GM12878 (cell line): ENCODE results near the gene MIA2. TPM values are rescaled to one million over a fixed set of nuclear protein-coding genes. Genes with fewer than 3 reads are reported as not detected.
A peak's percentile ranks its signal among the peaks of the same experiment; 100 is the strongest.

Source experiments
- ATAC-seq: fragments of 200-7000 bp; cut with Tn5 transposase; 3 replicates; pipeline ENCODE4 v1.9.1; 2020; ENCODE audit warnings: mild to moderate bottlenecking, moderate library complexity
- BruUV-seq: library from RNA; stranded (reverse); fragments of 400-500 nt; replicated peaks from 2 replicates; lab custom pipeline; 2021; lab: Mats Ljungman, UMichigan
- CTCF ChIA-PET: fragments of 300-600 bp; sonication (Branson Sonifier 250); formaldehyde crosslinking; extraction: SDS; loops from one replicate; lab custom pipeline; 2021; ENCODE audit warnings: inconsistent platforms; lab: Yijun Ruan, JAX
- POLR2A ChIA-PET: fragments of 350-600 bp; formaldehyde crosslinking; extraction: SDS; loops from one replicate; lab custom pipeline; 2021; ENCODE audit warnings: inconsistent platforms; lab: Charles Lee
- RAD21 ChIA-PET: fragments of 300-600 bp; sonication (Branson Sonifier 250); formaldehyde crosslinking; loops from one replicate; lab custom pipeline; 2023; ENCODE audit warnings: antibody characterized with exemption; ENCODE audit not compliant: unreplicated experiment; lab: Charles Lee
- SMC1A ChIA-PET: fragments of 300-600 bp; sonication (Branson Sonifier 250); formaldehyde crosslinking; loops from one replicate; lab custom pipeline; 2023; ENCODE audit not compliant: unreplicated experiment, uncharacterized antibody; lab: Charles Lee
- DNase-seq: peaks from one replicate; pipeline ENCODE4 v3.0.0-alpha.2; 2011; ENCODE audit warnings: low read depth, low spot score
- FAIRE-seq: peaks from 3 replicates; lab custom pipeline; 2011; peaks lifted over from hg19 to GRCh38; lab: Jason Lieb, UNC
- H2AFZ ChIP-seq: 2 replicates; pipeline ENCODE4 v1.6.0; 2011; ENCODE audit warnings: low read depth, low read length, control low read depth; ENCODE audit not compliant: control insufficient read depth
- H3K27ac ChIP-seq: 2 replicates; pipeline ENCODE4 v1.5.1; 2011; ENCODE audit warnings: control low read depth; ENCODE audit not compliant: control insufficient read depth, insufficient read depth
- H3K27me3 ChIP-seq, 2 experiments: replicated peaks in 1 of 2; 2 replicates each; pipeline versions ENCODE4 v1.6.0 to v1.6.1; 2011; ENCODE audit warnings: low read length in 1 of 2; ENCODE audit not compliant: control insufficient read depth in 2 of 2, insufficient read depth in 2 of 2
- H3K36me3 ChIP-seq, 2 experiments: 2 replicates each; pipeline ENCODE4 v1.5.1; 2011; ENCODE audit warnings: low read length in 1 of 2; ENCODE audit not compliant: control insufficient read depth in 2 of 2, insufficient read depth in 2 of 2
- H3K4me1 ChIP-seq: 2 replicates; pipeline ENCODE4 v1.6.1; 2011; ENCODE audit warnings: mild to moderate bottlenecking, low read length, moderate library complexity, mixed read lengths; ENCODE audit not compliant: control insufficient read depth, insufficient read depth
- H3K4me2 ChIP-seq: 2 replicates; pipeline ENCODE4 v1.6.0; 2011; ENCODE audit warnings: control low read depth; ENCODE audit not compliant: control insufficient read depth, insufficient read depth
- H3K4me3 ChIP-seq: fragments of 200-600 bp; sonication (generic); 2 replicates; pipeline ENCODE4 v1.5.1; 2016
- H3K79me2 ChIP-seq: 2 replicates; pipeline ENCODE4 v1.6.0; 2011; ENCODE audit warnings: low read length; ENCODE audit not compliant: control insufficient read depth, insufficient read depth
- H3K9ac ChIP-seq: 2 replicates; pipeline ENCODE4 v1.8.0; 2011; ENCODE audit warnings: low read length, control low read depth, mixed read lengths; ENCODE audit not compliant: control insufficient read depth, insufficient read depth
- H3K9me3 ChIP-seq: replicated peaks from 3 replicates; pipeline ENCODE4 v1.5.1; 2011; ENCODE audit warnings: mild to moderate bottlenecking, low read length; ENCODE audit not compliant: control insufficient read depth, insufficient read depth
- H4K20me1 ChIP-seq: 2 replicates; pipeline ENCODE4 v1.6.0; 2011; ENCODE audit not compliant: control insufficient read depth, insufficient read depth
- BMI1 ChIP-seq: fragments of 450-650 bp; IDR thresholded peaks from 2 replicates; pipeline ENCODE4 v1.6.1; 2016; ENCODE audit warnings: mild to moderate bottlenecking, moderate library complexity, borderline replicate concordance
- CEBPB ChIP-seq, 2 experiments: fragments of 150-350 bp in 1 of 2; IDR thresholded peaks; 2 replicates each; pipeline ENCODE4 v1.6.1; 2012 to 2014; ENCODE audit warnings: low read depth in 2 of 2, low read length in 2 of 2, borderline replicate concordance in 1 of 2, inconsistent platforms in 1 of 2
- KDM1A ChIP-seq: fragments of 200-600 bp; sonication (generic); IDR thresholded peaks from 2 replicates; pipeline ENCODE4 v1.6.1; 2016; ENCODE audit warnings: borderline replicate concordance
- NR2F1 ChIP-seq: fragments of 450-650 bp; conservative IDR thresholded peaks from 2 replicates; pipeline ENCODE4 v1.6.1; 2017; ENCODE audit warnings: mild to moderate bottlenecking
- RAD51 ChIP-seq: fragments of 450-650 bp; IDR thresholded peaks from 2 replicates; pipeline ENCODE4 v1.6.1; 2016; ENCODE audit warnings: moderate library complexity, mild to moderate bottlenecking, inconsistent platforms
- SMC3 ChIP-seq: IDR thresholded peaks from 2 replicates; pipeline ENCODE4 v1.6.1; 2011; ENCODE audit warnings: low read length, improper control_type of control experiment, borderline replicate concordance
- SREBF2 ChIP-seq: IDR thresholded peaks from 2 replicates; pipeline ENCODE4 v1.6.1; 2012; ENCODE audit warnings: mild to moderate bottlenecking, low read length
- TCF12 ChIP-seq: IDR thresholded peaks from 2 replicates; pipeline ENCODE4 v1.6.1; 2011; ENCODE audit warnings: low read depth, mild to moderate bottlenecking, low read length
- WGBS: methylation state at CpG from one replicate; pipeline ENCODE4 v1.1.6; 2016; ENCODE audit warnings: low lambda C conversion rate; ENCODE audit not compliant: insufficient replicate concordance, insufficient coverage; ENCODE audit errors: missing lambda C conversion rate; 5-methylcytosine and 5-hydroxymethylcytosine counted together
- in situ Hi-C: fragments of 300-500 bp; cut with MboI; formaldehyde crosslinking; loops from 9 replicates; pipeline ENCODE4 v1.14.3; 2018; ENCODE audit warnings: mixed read lengths
- intact Hi-C: fragments of 100-400 bp; cut with micrococcal nuclease; formaldehyde crosslinking; loops from one replicate; pipeline ENCODE4 v1.14.2; 2022; ENCODE audit not compliant: unreplicated experiment
- polyA plus RNA-seq, 11 experiments: library from polyadenylated mRNA; depleted of rRNA in 4 of 11; unstranded in 6 of 11; stranded (reverse) in 5 of 11; fragments of >200 nt; fragmentation: Nextera tagmentation in 4 of 11; fragmentation: Illumina TruSeq in 1 of 11; extraction: Ambion mirVana in 4 of 11; extraction: Trizol in 1 of 11; gene quantifications; 1 replicate in 1 of 11; 2 replicates in 10 of 11; pipeline versions ENCODE4 v1.2.1 to v1.2.3, GENCODE V29; 2011 to 2016; ENCODE audit warnings: inconsistent platforms in 2 of 11, missing spikeins in 2 of 11, low read depth in 1 of 11
- total RNA-seq, 4 experiments: library from RNA; depleted of rRNA in 3 of 4; stranded (reverse); fragments of >200 nt in 3 of 4; fragmentation: Illumina TruSeq in 1 of 4; extraction: Trizol in 1 of 4; gene quantifications; 2 replicates each; pipeline versions ENCODE4 v1.2.1 to v1.2.3, GENCODE V29; 2013 to 2021
- TF ChIP-seq, protein P1 (sequence below): fragments of 150-350 bp; IDR thresholded peaks from 2 replicates; pipeline ENCODE4 v1.6.1; 2014; ENCODE audit warnings: mild to moderate bottlenecking, low read depth, low read length
- TF ChIP-seq, protein P2 (sequence below): fragments of 450-650 bp; IDR thresholded peaks from 2 replicates; pipeline ENCODE4 v1.6.1; 2017; ENCODE audit warnings: antibody characterized with exemption, mild to moderate bottlenecking, moderate library complexity
- TF ChIP-seq, protein P3 (sequence below): fragments of 450-650 bp; IDR thresholded peaks from 2 replicates; pipeline ENCODE4 v1.6.1; 2016; ENCODE audit warnings: mild to moderate bottlenecking
- TF ChIP-seq, protein P4 (sequence below): IDR thresholded peaks from 2 replicates; pipeline ENCODE4 v1.6.1; 2012; ENCODE audit warnings: low read depth, low read length, improper control_type of control experiment
- TF ChIP-seq, protein P5 (sequence below): fragments of 450-650 bp; IDR thresholded peaks from 2 replicates; pipeline ENCODE4 v1.6.1; 2017; ENCODE audit warnings: mild to moderate bottlenecking, low read depth, inconsistent platforms; ENCODE audit not compliant: poor library complexity, severe bottlenecking

MIA2 gene
- total and polyA plus RNA-seq, 10 of the 15 experiments (the other 5 are each of a cell fraction or from before 2014, with no cell fraction given): 6.3 to 36.8 (median 17.1) TPM

DNA sequence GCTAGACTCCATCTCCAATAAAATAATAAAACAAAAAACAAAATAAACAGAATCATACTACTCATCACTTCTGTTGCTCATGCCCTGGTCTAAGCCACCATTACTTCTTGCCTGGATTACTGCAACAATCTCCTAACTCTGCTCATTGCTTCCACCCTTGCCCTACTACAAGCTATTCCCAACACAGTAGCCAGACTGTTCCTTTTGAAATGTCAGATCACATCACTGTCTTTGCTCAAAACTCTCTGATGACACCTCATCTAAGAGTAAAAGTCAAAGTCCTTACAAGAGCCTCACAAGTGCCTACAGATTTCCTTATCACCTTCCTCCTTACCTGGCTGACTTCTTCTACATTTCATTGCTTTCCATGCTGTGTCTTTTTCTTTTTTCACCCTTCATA lies 188.5 kb downstream of the MIA2 start (continued):
- TF ChIP-seq, protein P1, sequence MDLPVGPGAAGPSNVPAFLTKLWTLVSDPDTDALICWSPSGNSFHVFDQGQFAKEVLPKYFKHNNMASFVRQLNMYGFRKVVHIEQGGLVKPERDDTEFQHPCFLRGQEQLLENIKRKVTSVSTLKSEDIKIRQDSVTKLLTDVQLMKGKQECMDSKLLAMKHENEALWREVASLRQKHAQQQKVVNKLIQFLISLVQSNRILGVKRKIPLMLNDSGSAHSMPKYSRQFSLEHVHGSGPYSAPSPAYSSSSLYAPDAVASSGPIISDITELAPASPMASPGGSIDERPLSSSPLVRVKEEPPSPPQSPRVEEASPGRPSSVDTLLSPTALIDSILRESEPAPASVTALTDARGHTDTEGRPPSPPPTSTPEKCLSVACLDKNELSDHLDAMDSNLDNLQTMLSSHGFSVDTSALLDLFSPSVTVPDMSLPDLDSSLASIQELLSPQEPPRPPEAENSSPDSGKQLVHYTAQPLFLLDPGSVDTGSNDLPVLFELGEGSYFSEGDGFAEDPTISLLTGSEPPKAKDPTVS: no peak

DNA sequence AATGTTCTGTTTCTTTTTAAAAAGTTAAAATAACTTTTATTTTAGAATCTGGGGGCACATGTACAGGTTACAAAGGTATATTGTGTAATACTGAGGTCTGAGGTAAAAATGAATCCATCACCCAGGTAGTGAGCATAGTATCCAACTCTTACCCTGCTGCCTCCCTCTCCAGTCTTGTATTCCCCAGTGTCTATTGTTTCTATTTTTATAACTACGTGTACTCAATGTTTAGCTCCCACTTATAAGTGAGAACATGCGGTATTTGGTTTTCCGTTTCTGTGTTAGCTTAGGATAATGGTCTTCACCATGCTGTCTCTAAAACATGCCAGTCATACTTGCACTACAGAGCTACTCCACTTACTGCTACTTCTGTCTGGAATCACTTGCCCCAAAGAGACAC lies 190.1 kb downstream of the MIA2 start:
- peak; percentile 12; the same call in 1 of the 3 replicates for ATAC-seq
- RAD21 ChIA-PET: interaction anchor here (0.9 to 7.4 kb wide), 6 partner anchors 11 to 316 kb away, joined by 3 to 70 read pairs (median 5); no protein-coding TSS in a partner anchor
- Histone ChIP-seq H3K9me3 (no peaks in the 10 kb centered on the region), H3K4me1 (peaks cover 6% of the 10 kb centered on the region; the same call in 1 of the 2 replicates), H3K4me3 (no peak overlapping the region), H3K27ac (no peak overlapping the region), H3K36me3 (0 out of 4 replicates have a peak, but pooled peaks cover 0 to 1% of the 10 kb centered on the region in 2 experiments), H2AFZ (no peak overlapping the region), H3K27me3 (no peaks in the 10 kb centered on the region), H3K4me2 (no peak overlapping the region), H3K79me2 (peaks cover 58% of the 10 kb centered on the region), H3K9ac (no peak overlapping the region), H4K20me1 (no peaks in the 10 kb centered on the region)
- SMC1A ChIA-PET: interaction anchor here (0.6 to 4.4 kb wide), 13 partner anchors 12 to 320 kb away, joined by 3 to 28 read pairs (median 3); partner anchors contain the start of gene SEC23A
- POLR2A ChIA-PET: interaction anchor here (2.6 kb wide), 1 partner anchor 10 kb away, joined by 9 read pairs; no protein-coding TSS in a partner anchor
- CTCF ChIA-PET: interaction anchor here (0.8 to 8.3 kb wide), 9 partner anchors 10 to 317 kb away, joined by 3 to 100 read pairs (median 4); partner anchors contain the start of gene FBXO33
- no peak for DNase-seq
- no TSS peak for BruUV-seq
- WGBS: 83% methylated on average over 3 of the region's 3 CpGs
- in situ Hi-C loops (no loop called here), intact Hi-C loops (no loop called here)
- no peak for FAIRE-seq
- TF ChIP-seq, protein P2, sequence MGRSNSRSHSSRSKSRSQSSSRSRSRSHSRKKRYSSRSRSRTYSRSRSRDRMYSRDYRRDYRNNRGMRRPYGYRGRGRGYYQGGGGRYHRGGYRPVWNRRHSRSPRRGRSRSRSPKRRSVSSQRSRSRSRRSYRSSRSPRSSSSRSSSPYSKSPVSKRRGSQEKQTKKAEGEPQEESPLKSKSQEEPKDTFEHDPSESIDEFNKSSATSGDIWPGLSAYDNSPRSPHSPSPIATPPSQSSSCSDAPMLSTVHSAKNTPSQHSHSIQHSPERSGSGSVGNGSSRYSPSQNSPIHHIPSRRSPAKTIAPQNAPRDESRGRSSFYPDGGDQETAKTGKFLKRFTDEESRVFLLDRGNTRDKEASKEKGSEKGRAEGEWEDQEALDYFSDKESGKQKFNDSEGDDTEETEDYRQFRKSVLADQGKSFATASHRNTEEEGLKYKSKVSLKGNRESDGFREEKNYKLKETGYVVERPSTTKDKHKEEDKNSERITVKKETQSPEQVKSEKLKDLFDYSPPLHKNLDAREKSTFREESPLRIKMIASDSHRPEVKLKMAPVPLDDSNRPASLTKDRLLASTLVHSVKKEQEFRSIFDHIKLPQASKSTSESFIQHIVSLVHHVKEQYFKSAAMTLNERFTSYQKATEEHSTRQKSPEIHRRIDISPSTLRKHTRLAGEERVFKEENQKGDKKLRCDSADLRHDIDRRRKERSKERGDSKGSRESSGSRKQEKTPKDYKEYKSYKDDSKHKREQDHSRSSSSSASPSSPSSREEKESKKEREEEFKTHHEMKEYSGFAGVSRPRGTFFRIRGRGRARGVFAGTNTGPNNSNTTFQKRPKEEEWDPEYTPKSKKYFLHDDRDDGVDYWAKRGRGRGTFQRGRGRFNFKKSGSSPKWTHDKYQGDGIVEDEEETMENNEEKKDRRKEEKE: no peak
- TF ChIP-seq BMI1: no peak
- TF ChIP-seq, protein P3, sequence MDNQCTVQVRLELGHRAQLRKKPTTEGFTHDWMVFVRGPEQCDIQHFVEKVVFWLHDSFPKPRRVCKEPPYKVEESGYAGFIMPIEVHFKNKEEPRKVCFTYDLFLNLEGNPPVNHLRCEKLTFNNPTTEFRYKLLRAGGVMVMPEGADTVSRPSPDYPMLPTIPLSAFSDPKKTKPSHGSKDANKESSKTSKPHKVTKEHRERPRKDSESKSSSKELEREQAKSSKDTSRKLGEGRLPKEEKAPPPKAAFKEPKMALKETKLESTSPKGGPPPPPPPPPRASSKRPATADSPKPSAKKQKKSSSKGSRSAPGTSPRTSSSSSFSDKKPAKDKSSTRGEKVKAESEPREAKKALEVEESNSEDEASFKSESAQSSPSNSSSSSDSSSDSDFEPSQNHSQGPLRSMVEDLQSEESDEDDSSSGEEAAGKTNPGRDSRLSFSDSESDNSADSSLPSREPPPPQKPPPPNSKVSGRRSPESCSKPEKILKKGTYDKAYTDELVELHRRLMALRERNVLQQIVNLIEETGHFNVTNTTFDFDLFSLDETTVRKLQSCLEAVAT: no peak
- no peak for TF ChIP-seq CEBPB (IDR thresholded peaks at IDR 0.05; ENCODE audit: borderline replicate concordance in 1 of 2, low read depth in 2 of 2, low read length in 2 of 2)
- TF ChIP-seq KDM1A: no peak
- TF ChIP-seq, protein P4, sequence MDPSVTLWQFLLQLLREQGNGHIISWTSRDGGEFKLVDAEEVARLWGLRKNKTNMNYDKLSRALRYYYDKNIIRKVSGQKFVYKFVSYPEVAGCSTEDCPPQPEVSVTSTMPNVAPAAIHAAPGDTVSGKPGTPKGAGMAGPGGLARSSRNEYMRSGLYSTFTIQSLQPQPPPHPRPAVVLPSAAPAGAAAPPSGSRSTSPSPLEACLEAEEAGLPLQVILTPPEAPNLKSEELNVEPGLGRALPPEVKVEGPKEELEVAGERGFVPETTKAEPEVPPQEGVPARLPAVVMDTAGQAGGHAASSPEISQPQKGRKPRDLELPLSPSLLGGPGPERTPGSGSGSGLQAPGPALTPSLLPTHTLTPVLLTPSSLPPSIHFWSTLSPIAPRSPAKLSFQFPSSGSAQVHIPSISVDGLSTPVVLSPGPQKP: no peak
- no peak for TF ChIP-seq TCF12
- no peak for TF ChIP-seq RAD51
- no peak for TF ChIP-seq SMC3
- TF ChIP-seq NR2F1: no peak
- no peak for TF ChIP-seq SREBF2
- TF ChIP-seq, protein P5, sequence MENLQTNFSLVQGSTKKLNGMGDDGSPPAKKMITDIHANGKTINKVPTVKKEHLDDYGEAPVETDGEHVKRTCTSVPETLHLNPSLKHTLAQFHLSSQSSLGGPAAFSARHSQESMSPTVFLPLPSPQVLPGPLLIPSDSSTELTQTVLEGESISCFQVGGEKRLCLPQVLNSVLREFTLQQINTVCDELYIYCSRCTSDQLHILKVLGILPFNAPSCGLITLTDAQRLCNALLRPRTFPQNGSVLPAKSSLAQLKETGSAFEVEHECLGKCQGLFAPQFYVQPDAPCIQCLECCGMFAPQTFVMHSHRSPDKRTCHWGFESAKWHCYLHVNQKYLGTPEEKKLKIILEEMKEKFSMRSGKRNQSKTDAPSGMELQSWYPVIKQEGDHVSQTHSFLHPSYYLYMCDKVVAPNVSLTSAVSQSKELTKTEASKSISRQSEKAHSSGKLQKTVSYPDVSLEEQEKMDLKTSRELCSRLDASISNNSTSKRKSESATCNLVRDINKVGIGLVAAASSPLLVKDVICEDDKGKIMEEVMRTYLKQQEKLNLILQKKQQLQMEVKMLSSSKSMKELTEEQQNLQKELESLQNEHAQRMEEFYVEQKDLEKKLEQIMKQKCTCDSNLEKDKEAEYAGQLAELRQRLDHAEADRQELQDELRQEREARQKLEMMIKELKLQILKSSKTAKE: no peak
